Caco-2 (cell line): ENCODE data around the gene ATP8A2. TPM values are rescaled to one million over a fixed set of nuclear protein-coding genes. Genes with fewer than 3 reads are reported as not detected.

Experiments used
- BruUV-seq: library from RNA; stranded (reverse); fragments of 400-500 nt; replicated peaks from 2 replicates; lab custom pipeline; 2021; lab: Mats Ljungman, UMichigan
- CTCF ChIA-PET: fragments of 300-600 bp; sonication (Branson Sonifier 250); formaldehyde crosslinking; loops from one replicate; lab custom pipeline; 2022; ENCODE audit warnings: antibody characterized with exemption; lab: Charles Lee
- POLR2A ChIA-PET: fragments of 300-600 bp; sonication (Branson Sonifier 250); formaldehyde crosslinking; loops from one replicate; lab custom pipeline; 2022; ENCODE audit warnings: antibody characterized with exemption; lab: Charles Lee
- DNase-seq, 2 experiments: peaks; one replicate each; pipeline versions ENCODE4 v3.0.0 to v3.0.0-alpha.2; 2020 to 2022
- H3K27me3 ChIP-seq: replicated peaks from 2 replicates; pipeline ENCODE4 v1.6.0; 2011; ENCODE audit warnings: low read length; ENCODE audit not compliant: control insufficient read depth, insufficient read depth
- H3K36me3 ChIP-seq: 2 replicates; pipeline ENCODE4 v1.5.1; 2011; ENCODE audit warnings: low read length; ENCODE audit not compliant: control insufficient read depth, insufficient read depth
- H3K4me1 ChIP-seq: fragments of 250-450 bp; sonication (Bioruptor Pico); 2 replicates; pipeline ENCODE4 v1.5.1; 2020; ENCODE audit warnings: mild to moderate bottlenecking
- H3K4me3 ChIP-seq: 2 replicates; pipeline ENCODE4 v1.5.1; 2011; ENCODE audit warnings: low read depth, mild to moderate bottlenecking, control low read depth, low read length
- H3K9me3 ChIP-seq: fragments of 250-450 bp; sonication (Bioruptor Pico); 2 replicates; pipeline ENCODE4 v1.5.1; 2020; ENCODE audit warnings: mild to moderate bottlenecking, moderate library complexity
- H3K27ac Mint-ChIP-seq: one replicate; pipeline ENCODE4 v1.8.0; 2022; ENCODE audit warnings: mixed read lengths; ENCODE audit not compliant: unreplicated experiment
- H3K27me3 Mint-ChIP-seq: one replicate; pipeline ENCODE4 v1.8.0; 2022; ENCODE audit warnings: mixed read lengths; ENCODE audit not compliant: insufficient read depth, unreplicated experiment
- H3K36me3 Mint-ChIP-seq: one replicate; pipeline ENCODE4 v1.8.0; 2022; ENCODE audit warnings: mild to moderate bottlenecking, mixed read lengths; ENCODE audit not compliant: insufficient read depth, unreplicated experiment
- H3K4me1 Mint-ChIP-seq: one replicate; pipeline ENCODE4 v1.8.0; 2022; ENCODE audit warnings: low read depth, mixed read lengths; ENCODE audit not compliant: unreplicated experiment
- H3K4me3 Mint-ChIP-seq: one replicate; pipeline ENCODE4 v1.8.0; 2022; ENCODE audit warnings: mild to moderate bottlenecking, moderate library complexity, mixed read lengths; ENCODE audit not compliant: unreplicated experiment
- H3K9me3 Mint-ChIP-seq: one replicate; pipeline ENCODE4 v1.8.0; 2022; ENCODE audit warnings: mixed read lengths; ENCODE audit not compliant: unreplicated experiment
- intact Hi-C: fragments of 100-400 bp; cut with micrococcal nuclease; formaldehyde crosslinking; loops from one replicate; pipeline ENCODE4 v1.10.0; 2022; ENCODE audit not compliant: unreplicated experiment
- total RNA-seq: library from RNA; stranded (reverse); gene quantifications from 2 replicates; pipeline ENCODE4 v1.2.3, GENCODE V29; 2022
- TF ChIP-seq, protein P1 (sequence below), 2 experiments: fragments of 200-600 bp in 1 of 2; IDR thresholded peaks; 1 replicate in 1 of 2; 2 replicates in 1 of 2; pipeline versions ENCODE4 v1.5.1 to v1.8.0; 2011 to 2022; ENCODE audit warnings: antibody characterized with exemption in 1 of 2, control low read depth in 1 of 2, inconsistent platforms in 1 of 2, low read depth in 1 of 2, low read length in 1 of 2, mild to moderate bottlenecking in 1 of 2, moderate library complexity in 1 of 2; ENCODE audit not compliant: insufficient read depth in 1 of 2, severe bottlenecking in 1 of 2, unreplicated experiment in 1 of 2

ATP8A2 gene
- total RNA-seq, 1 experiment from 2014 or later = 0.05 TPM

DNA sequence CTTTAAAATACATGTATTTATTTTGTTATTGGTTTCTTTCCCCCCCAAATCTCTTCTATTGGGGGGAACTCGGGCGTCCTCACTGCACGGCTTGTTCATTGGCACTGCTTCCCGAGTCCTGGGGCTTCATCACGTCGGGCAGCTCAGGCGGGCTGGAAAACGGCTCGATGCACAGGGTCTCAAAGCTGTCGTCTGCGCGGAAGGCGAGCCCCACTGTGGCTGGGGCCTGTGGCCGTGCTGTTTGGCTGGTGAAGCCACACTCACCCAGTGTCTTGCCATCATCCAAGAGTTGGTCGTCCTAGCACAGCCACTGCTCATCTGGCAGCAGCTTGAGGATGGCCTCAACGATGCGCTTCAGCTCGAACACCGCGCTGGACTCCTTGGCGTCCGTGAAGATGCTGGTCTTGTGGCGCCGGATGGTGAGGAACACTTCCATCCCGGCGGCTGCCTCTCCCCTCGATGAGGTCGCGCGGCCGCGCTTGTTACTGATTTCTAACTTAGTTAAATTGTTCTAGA, 6.0 kb upstream of the ATP8A2 start:
- Histone ChIP-seq H3K4me3 (no peak overlapping the region), H3K4me1 (no peaks in the 10 kb centered on the region), H3K36me3 (no peaks in the 10 kb centered on the region), H3K9me3 (no peaks in the 10 kb centered on the region), H3K27me3 (no peaks in the 10 kb centered on the region)
- no peak overlapping the region for H3K4me3 Mint-ChIP-seq
- no peak for DNase-seq
- BruUV-seq = no TSS peak
- no peaks in the 10 kb centered on the region for H3K4me1 Mint-ChIP-seq
- no peaks in the 10 kb centered on the region for H3K36me3 Mint-ChIP-seq
- CTCF ChIA-PET = no interaction called here
- intact Hi-C loops = no loop called here
- H3K27me3 Mint-ChIP-seq = peaks cover 11% of the 10 kb centered on the region
- POLR2A ChIA-PET = no interaction called here
- H3K9me3 Mint-ChIP-seq = no peaks in the 10 kb centered on the region
- H3K27ac Mint-ChIP-seq = no peak overlapping the region
- TF ChIP-seq, protein P1, sequence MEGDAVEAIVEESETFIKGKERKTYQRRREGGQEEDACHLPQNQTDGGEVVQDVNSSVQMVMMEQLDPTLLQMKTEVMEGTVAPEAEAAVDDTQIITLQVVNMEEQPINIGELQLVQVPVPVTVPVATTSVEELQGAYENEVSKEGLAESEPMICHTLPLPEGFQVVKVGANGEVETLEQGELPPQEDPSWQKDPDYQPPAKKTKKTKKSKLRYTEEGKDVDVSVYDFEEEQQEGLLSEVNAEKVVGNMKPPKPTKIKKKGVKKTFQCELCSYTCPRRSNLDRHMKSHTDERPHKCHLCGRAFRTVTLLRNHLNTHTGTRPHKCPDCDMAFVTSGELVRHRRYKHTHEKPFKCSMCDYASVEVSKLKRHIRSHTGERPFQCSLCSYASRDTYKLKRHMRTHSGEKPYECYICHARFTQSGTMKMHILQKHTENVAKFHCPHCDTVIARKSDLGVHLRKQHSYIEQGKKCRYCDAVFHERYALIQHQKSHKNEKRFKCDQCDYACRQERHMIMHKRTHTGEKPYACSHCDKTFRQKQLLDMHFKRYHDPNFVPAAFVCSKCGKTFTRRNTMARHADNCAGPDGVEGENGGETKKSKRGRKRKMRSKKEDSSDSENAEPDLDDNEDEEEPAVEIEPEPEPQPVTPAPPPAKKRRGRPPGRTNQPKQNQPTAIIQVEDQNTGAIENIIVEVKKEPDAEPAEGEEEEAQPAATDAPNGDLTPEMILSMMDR (IDR thresholded peaks at IDR 0.05; ENCODE audit: insufficient read depth in 1 of 2, low read depth in 1 of 2, low read length in 1 of 2, severe bottlenecking in 1 of 2, unreplicated experiment in 1 of 2) = no peak

DNA sequence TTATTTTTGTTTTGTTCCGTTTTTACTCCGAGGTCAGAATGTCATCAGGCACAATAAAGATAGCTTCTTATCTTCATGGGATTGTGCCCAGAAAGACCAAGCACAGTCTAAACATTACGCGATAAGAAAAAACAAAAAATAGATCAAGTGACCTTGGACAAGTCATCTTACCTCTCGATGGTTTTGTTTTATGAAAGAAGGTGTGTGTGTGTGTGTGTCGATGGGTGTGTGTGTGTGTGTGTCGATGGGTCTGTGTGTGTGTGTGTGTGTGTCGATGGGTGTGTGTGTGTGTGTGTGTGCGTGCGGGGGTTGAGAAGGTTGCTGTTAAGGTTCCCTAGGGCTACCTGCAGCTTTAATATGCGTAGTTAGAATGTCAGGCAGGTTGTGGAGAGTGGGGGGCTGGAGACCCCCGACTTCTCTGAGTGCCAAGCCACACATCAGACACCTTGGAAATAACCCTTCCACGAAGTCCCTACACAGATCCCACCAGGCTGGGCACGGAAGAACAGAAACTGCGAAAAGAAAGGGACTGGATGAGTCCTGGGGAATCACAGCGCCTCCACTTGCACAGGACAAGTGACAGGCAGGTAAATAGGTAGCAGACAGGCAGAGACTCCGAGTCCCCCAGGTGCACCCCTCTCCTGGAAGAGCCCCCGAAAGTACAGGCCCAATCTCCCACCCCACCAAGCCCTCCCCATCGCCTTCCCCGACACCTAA, 458 bp upstream of the ATP8A2 start:
- Mint-ChIP-seq H3K36me3 (no peaks in the 10 kb centered on the region), H3K9me3 (no peaks in the 10 kb centered on the region), H3K4me1 (no peaks in the 10 kb centered on the region), H3K27me3 (peaks cover 21% of the 10 kb centered on the region), H3K4me3 (no peak overlapping the region), H3K27ac (no peak overlapping the region)
- Histone ChIP-seq H3K27me3 (no peaks in the 10 kb centered on the region; the same call in 1 of the 2 replicates), H3K4me3 (no peak overlapping the region), H3K36me3 (no peaks in the 10 kb centered on the region), H3K9me3 (no peaks in the 10 kb centered on the region), H3K4me1 (no peaks in the 10 kb centered on the region)
- TF ChIP-seq, protein P1 (IDR thresholded peaks at IDR 0.05; ENCODE audit: insufficient read depth in 1 of 2, low read depth in 1 of 2, low read length in 1 of 2, severe bottlenecking in 1 of 2, unreplicated experiment in 1 of 2) = no peak
- CTCF ChIA-PET = interaction anchor here (0.6 kb wide), 1 partner anchor 760 kb away, joined by 3 read pairs; no protein-coding TSS in a partner anchor
- BruUV-seq = no TSS peak
- no peak for DNase-seq
- intact Hi-C loops = no loop called here
- POLR2A ChIA-PET = no interaction called here

DNA sequence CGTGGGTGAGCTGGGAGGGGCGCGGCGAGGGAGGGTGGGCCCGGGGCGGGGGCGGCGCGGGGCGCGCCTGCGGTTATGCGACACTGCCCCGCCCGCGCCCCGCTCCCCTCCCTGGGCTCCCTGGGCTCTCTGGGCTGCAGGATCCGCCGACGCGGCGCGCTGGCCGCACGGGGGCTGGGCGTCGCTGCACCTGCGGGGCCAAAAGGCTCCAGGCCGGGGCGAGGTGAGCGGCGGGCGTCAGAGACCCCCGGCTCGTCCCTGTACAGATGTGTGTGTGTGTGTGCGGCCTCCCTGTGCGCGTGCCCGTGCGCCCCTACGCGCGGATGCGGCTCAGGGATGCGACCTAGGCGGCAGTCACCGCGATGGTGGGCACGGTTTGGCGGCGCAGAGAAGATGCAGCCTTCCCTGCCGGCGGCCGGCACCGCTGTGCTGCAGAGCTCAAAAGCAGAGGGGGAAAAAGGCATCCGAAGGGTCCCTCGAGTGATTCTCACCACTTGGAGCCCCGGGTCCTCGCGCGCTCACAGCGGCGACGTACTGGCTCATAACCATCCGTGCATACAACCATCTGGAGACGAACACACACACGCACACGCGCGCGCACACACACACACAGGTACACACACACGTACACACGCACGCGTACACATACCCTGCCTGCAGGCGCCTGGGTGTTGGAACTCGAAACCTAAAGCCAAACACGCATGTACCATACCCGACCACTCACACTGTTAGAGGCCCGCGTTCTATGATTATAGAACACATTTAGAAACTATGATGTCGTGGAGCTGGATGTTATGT, 709 bp downstream of the ATP8A2 start:
- Mint-ChIP-seq H3K4me1 (no peaks in the 10 kb centered on the region), H3K9me3 (no peaks in the 10 kb centered on the region), H3K27ac (no peak overlapping the region), H3K36me3 (no peaks in the 10 kb centered on the region), H3K27me3 (peaks cover 14% of the 10 kb centered on the region), H3K4me3 (no peak overlapping the region)
- no peaks in the 10 kb centered on the region for H3K4me1 ChIP-seq
- TF ChIP-seq, protein P1 (IDR thresholded peaks at IDR 0.05; ENCODE audit: insufficient read depth in 1 of 2, low read depth in 1 of 2, low read length in 1 of 2, severe bottlenecking in 1 of 2, unreplicated experiment in 1 of 2) = no peak
- no TSS peak for BruUV-seq
- H3K27me3 ChIP-seq = no peaks in the 10 kb centered on the region; the same call in 1 of the 2 replicates
- DNase-seq = no peak
- no peak overlapping the region for H3K4me3 ChIP-seq
- ChIA-PET CTCF (no interaction called here), POLR2A (no interaction called here)
- no peaks in the 10 kb centered on the region for H3K36me3 ChIP-seq
- H3K9me3 ChIP-seq = no peaks in the 10 kb centered on the region
- intact Hi-C loops = no loop called here
